Measurements from ENCODE around the gene RNF123.

GRCh38 chr3:49653621-49654020 lies 35.7 kb upstream of the RNF123 start:
- TF ChIP-seq, protein P1, sequence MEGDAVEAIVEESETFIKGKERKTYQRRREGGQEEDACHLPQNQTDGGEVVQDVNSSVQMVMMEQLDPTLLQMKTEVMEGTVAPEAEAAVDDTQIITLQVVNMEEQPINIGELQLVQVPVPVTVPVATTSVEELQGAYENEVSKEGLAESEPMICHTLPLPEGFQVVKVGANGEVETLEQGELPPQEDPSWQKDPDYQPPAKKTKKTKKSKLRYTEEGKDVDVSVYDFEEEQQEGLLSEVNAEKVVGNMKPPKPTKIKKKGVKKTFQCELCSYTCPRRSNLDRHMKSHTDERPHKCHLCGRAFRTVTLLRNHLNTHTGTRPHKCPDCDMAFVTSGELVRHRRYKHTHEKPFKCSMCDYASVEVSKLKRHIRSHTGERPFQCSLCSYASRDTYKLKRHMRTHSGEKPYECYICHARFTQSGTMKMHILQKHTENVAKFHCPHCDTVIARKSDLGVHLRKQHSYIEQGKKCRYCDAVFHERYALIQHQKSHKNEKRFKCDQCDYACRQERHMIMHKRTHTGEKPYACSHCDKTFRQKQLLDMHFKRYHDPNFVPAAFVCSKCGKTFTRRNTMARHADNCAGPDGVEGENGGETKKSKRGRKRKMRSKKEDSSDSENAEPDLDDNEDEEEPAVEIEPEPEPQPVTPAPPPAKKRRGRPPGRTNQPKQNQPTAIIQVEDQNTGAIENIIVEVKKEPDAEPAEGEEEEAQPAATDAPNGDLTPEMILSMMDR (conservative IDR thresholded peaks at IDR 0.05): no peak
- no peak for TF ChIP-seq EZH2 (IDR thresholded peaks at IDR 0.05; ENCODE audit: low read depth)
